ENCODE measurements around the gene CPT1C.

DNA sequence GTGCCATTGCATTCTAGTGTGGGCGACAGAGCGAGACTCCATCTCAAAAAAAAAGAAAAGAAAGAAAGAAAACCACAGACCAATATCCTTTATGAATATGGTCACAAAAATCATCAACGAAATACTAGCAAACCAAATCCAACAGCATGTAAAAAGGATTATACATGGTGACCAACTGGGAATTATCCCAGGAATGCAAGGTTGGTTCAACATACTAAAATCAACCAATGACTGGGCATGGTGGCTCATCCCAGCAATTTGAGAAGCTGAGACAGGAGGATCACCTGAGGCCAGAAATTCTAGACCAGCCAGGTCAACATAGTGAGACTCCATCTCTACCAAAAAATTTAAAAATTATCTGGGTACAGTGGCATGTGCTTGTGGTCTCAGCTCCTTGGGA, 65.0 kb downstream of the CPT1C start:
- TF ChIP-seq, protein P1, sequence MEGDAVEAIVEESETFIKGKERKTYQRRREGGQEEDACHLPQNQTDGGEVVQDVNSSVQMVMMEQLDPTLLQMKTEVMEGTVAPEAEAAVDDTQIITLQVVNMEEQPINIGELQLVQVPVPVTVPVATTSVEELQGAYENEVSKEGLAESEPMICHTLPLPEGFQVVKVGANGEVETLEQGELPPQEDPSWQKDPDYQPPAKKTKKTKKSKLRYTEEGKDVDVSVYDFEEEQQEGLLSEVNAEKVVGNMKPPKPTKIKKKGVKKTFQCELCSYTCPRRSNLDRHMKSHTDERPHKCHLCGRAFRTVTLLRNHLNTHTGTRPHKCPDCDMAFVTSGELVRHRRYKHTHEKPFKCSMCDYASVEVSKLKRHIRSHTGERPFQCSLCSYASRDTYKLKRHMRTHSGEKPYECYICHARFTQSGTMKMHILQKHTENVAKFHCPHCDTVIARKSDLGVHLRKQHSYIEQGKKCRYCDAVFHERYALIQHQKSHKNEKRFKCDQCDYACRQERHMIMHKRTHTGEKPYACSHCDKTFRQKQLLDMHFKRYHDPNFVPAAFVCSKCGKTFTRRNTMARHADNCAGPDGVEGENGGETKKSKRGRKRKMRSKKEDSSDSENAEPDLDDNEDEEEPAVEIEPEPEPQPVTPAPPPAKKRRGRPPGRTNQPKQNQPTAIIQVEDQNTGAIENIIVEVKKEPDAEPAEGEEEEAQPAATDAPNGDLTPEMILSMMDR (IDR thresholded peaks at IDR 0.05): no peak
- no peak for TF ChIP-seq POLR2A (IDR thresholded peaks at IDR 0.05)
- no peak for TF ChIP-seq POLR2AphosphoS5 (IDR thresholded peaks at IDR 0.05)

Data from upper lobe of left lung (tissue), 4 donors.